H9 (cell line): ENCODE results near the gene SERTAD2. TPM values are rescaled to one million over a fixed set of nuclear protein-coding genes. Genes with fewer than 3 reads are reported as not detected.

Source experiments
- DNase-seq: peaks from one replicate; pipeline ENCODE4 v3.0.0-alpha.2; 2017
- H2AFZ ChIP-seq: one replicate; pipeline ENCODE4 v1.6.1; 2013; ENCODE audit warnings: mild to moderate bottlenecking, low read length, control low read depth, moderate library complexity
- H2AK5ac ChIP-seq: 2 replicates; pipeline ENCODE4 v1.6.1; 2013; ENCODE audit warnings: low read length, control low read depth, mixed read lengths; ENCODE audit not compliant: insufficient read length
- H2BK120ac ChIP-seq: one replicate; pipeline ENCODE4 v1.6.1; 2013; ENCODE audit warnings: low read depth, mild to moderate bottlenecking, low read length, control low read depth, inconsistent platforms; ENCODE audit not compliant: poor library complexity, severe bottlenecking
- H2BK12ac ChIP-seq: 2 replicates; pipeline ENCODE4 v1.6.1; 2013; ENCODE audit warnings: low read length, control low read depth, mixed read lengths, low read depth; ENCODE audit not compliant: insufficient read length
- H2BK15ac ChIP-seq: 2 replicates; pipeline ENCODE4 v1.6.1; 2013; ENCODE audit warnings: low read depth, low read length, control low read depth
- H2BK20ac ChIP-seq: one replicate; pipeline ENCODE4 v1.6.1; 2013; ENCODE audit warnings: low read depth, mild to moderate bottlenecking, low read length, control low read depth, inconsistent platforms; ENCODE audit not compliant: poor library complexity, severe bottlenecking
- H2BK5ac ChIP-seq: 2 replicates; pipeline ENCODE4 v1.6.1; 2013; ENCODE audit warnings: low read length, control low read depth, mixed read lengths; ENCODE audit not compliant: insufficient read length
- H3K14ac ChIP-seq: 2 replicates; pipeline ENCODE4 v1.6.1; 2013; ENCODE audit warnings: low read length, control low read depth; ENCODE audit not compliant: insufficient read depth
- H3K18ac ChIP-seq: 2 replicates; pipeline ENCODE4 v1.6.1; 2013; ENCODE audit warnings: low read depth, mild to moderate bottlenecking, mixed read lengths, low read length, control low read depth; ENCODE audit not compliant: insufficient read length
- H3K23ac ChIP-seq: 2 replicates; pipeline ENCODE4 v1.6.1; 2013; ENCODE audit warnings: low read length, control low read depth, mixed read lengths, low read depth; ENCODE audit not compliant: insufficient read length
- H3K23me2 ChIP-seq: 2 replicates; pipeline ENCODE4 v1.6.1; 2013; ENCODE audit warnings: low read depth, mild to moderate bottlenecking, mixed read lengths, low read length, control low read depth; ENCODE audit not compliant: insufficient read length, poor library complexity, severe bottlenecking
- H3K27ac ChIP-seq: 2 replicates; pipeline ENCODE4 v1.5.1; 2013; ENCODE audit warnings: low read length, control low read depth, mixed read lengths, low read depth; ENCODE audit not compliant: insufficient read length
- H3K27me3 ChIP-seq: 2 replicates; pipeline ENCODE4 v1.6.1; 2013; ENCODE audit warnings: low read length, control low read depth, inconsistent platforms; ENCODE audit not compliant: insufficient read depth
- H3K4ac ChIP-seq: 2 replicates; pipeline ENCODE4 v1.6.1; 2013; ENCODE audit warnings: low read depth, mild to moderate bottlenecking, control low read depth, inconsistent platforms, low read length, moderate library complexity
- H3K4me1 ChIP-seq: 2 replicates; pipeline ENCODE4 v1.6.1; 2013; ENCODE audit warnings: low read length, control low read depth, inconsistent platforms; ENCODE audit not compliant: insufficient read depth
- H3K4me2 ChIP-seq: 2 replicates; pipeline ENCODE4 v1.6.1; 2013; ENCODE audit warnings: low read length, control low read depth, mixed read lengths; ENCODE audit not compliant: insufficient read length, insufficient read depth
- H3K56ac ChIP-seq: 2 replicates; pipeline ENCODE4 v1.6.1; 2013; ENCODE audit warnings: low read depth, mild to moderate bottlenecking, mixed read lengths, low read length, control low read depth; ENCODE audit not compliant: insufficient read length
- H3K79me1 ChIP-seq: 2 replicates; pipeline ENCODE4 v1.6.1; 2013; ENCODE audit warnings: low read depth, mild to moderate bottlenecking, moderate library complexity, low read length, control low read depth, inconsistent platforms; ENCODE audit not compliant: insufficient read depth, poor library complexity, severe bottlenecking
- H3K79me2 ChIP-seq: 2 replicates; pipeline ENCODE4 v1.6.1; 2013; ENCODE audit warnings: low read length, control low read depth, inconsistent platforms; ENCODE audit not compliant: insufficient read depth
- H3K9ac ChIP-seq: 2 replicates; pipeline ENCODE4 v1.6.1; 2013; ENCODE audit warnings: low read length, control low read depth, mixed read lengths; ENCODE audit not compliant: insufficient read length; ENCODE audit errors: extremely low read depth
- H3K9me3 ChIP-seq: one replicate; pipeline ENCODE4 v1.6.1; 2013; ENCODE audit warnings: low read depth, low read length, inconsistent platforms; ENCODE audit not compliant: control insufficient read depth
- H3T11ph ChIP-seq: one replicate; pipeline ENCODE4 v1.6.1; 2013; ENCODE audit warnings: mild to moderate bottlenecking, low read length, control low read depth, inconsistent platforms
- H4K20me1 ChIP-seq: one replicate; pipeline ENCODE4 v1.6.1; 2013; ENCODE audit not compliant: control insufficient read depth, insufficient read length, insufficient read depth
- H4K5ac ChIP-seq: 2 replicates; pipeline ENCODE4 v1.6.1; 2013; ENCODE audit warnings: low read depth, mild to moderate bottlenecking, mixed read lengths, low read length, control low read depth; ENCODE audit not compliant: insufficient read length
- H4K8ac ChIP-seq: replicated peaks from 2 replicates; pipeline ENCODE4 v1.6.1; 2013; ENCODE audit warnings: low read length, control low read depth, mixed read lengths, low read depth; ENCODE audit not compliant: insufficient read length
- H4K91ac ChIP-seq: 2 replicates; pipeline ENCODE4 v1.6.1; 2013; ENCODE audit warnings: low read depth, mild to moderate bottlenecking, moderate library complexity, mixed read lengths, low read length, control low read depth; ENCODE audit not compliant: insufficient read length
- H3K27ac Mint-ChIP-seq, 3 experiments: 2 replicates in 2 of 3; 3 replicates in 1 of 3; pipeline ENCODE4 v1.8.0; 2020 to 2021; ENCODE audit warnings: mixed read lengths in 3 of 3, mild to moderate bottlenecking in 1 of 3, moderate library complexity in 1 of 3
- H3K27me3 Mint-ChIP-seq: 2 replicates; pipeline ENCODE4 v1.8.0; 2021; ENCODE audit warnings: low read depth, mild to moderate bottlenecking, moderate library complexity, mixed read lengths
- H3K36me3 Mint-ChIP-seq, 3 experiments: 2 replicates in 2 of 3; 3 replicates in 1 of 3; pipeline ENCODE4 v1.8.0; 2020 to 2021; ENCODE audit warnings: low read depth in 3 of 3, mixed read lengths in 3 of 3; ENCODE audit not compliant: insufficient read depth in 1 of 3
- H3K4me1 Mint-ChIP-seq, 2 experiments: 2 replicates each; pipeline ENCODE4 v1.8.0; 2020; ENCODE audit warnings: mixed read lengths in 2 of 2
- H3K4me3 Mint-ChIP-seq, 2 experiments: 2 replicates in 1 of 2; 3 replicates in 1 of 2; pipeline ENCODE4 v1.8.0; 2020 to 2021; ENCODE audit warnings: mild to moderate bottlenecking in 2 of 2, mixed read lengths in 2 of 2, moderate library complexity in 1 of 2
- H3K9me3 Mint-ChIP-seq, 2 experiments: 2 replicates in 1 of 2; 3 replicates in 1 of 2; pipeline ENCODE4 v1.8.0; 2020; ENCODE audit warnings: mild to moderate bottlenecking in 2 of 2, mixed read lengths in 2 of 2, moderate library complexity in 1 of 2
- CTCF ChIP-seq: fragments of 200-600 bp; sonication (generic); conservative IDR thresholded peaks from 3 replicates; pipeline ENCODE4 v1.8.0; 2021; ENCODE audit warnings: antibody characterized with exemption, mild to moderate bottlenecking
- WGBS: extraction: QIAGEN DNeasy Blood & Tissue Kit; methylation state at CpG from one replicate; pipeline ENCODE4 v1.1.7; 2013; ENCODE audit warnings: missing lambda C conversion rate, low lambda C conversion rate, mixed read lengths; ENCODE audit not compliant: insufficient read length; ENCODE audit errors: extremely low coverage; 5-methylcytosine and 5-hydroxymethylcytosine counted together
- total RNA-seq: library from RNA; stranded (reverse); gene quantifications from 2 replicates; pipeline ENCODE4 v1.2.1, GENCODE V29; 2021

The SERTAD2 gene
- total RNA-seq, 1 experiment from 2014 or later = 3.5 TPM

- Histone ChIP-seq H3K9me3 (no peaks in the 10 kb centered on the region), H3K56ac (no peak overlapping the region), H4K5ac (no peak overlapping the region), H3K23ac (no peak overlapping the region), H2AFZ (no peak overlapping the region), H4K20me1 (no peaks in the 10 kb centered on the region), H3K79me1 (no peaks in the 10 kb centered on the region), H2BK15ac (no peak overlapping the region), H2BK5ac (no peak overlapping the region), H3K23me2 (no peaks in the 10 kb centered on the region), H3K4me2 (no peak overlapping the region), H3K27ac (no peak overlapping the region), H3T11ph (no peak overlapping the region), H2BK120ac (no peak overlapping the region), H4K8ac (no peak overlapping the region), H3K4ac (no peak overlapping the region), H2BK12ac (no peak overlapping the region), H3K9ac (no peak overlapping the region), H3K18ac (no peak overlapping the region), H3K79me2 (no peaks in the 10 kb centered on the region), H4K91ac (no peak overlapping the region), H3K27me3 (no peaks in the 10 kb centered on the region; the same call in 1 of the 2 replicates), H3K14ac (no peak overlapping the region), H2AK5ac (no peak overlapping the region), H2BK20ac (no peak overlapping the region), H3K4me1 (no peaks in the 10 kb centered on the region; the same call in 1 of the 2 replicates)
- Mint-ChIP-seq H3K36me3 (no peaks in the 10 kb centered on the region), H3K9me3 (no peaks in the 10 kb centered on the region), H3K4me3 (no peak overlapping the region), H3K27me3 (peaks cover 9% of the 10 kb centered on the region), H3K4me1 (peaks cover 17 to 21% of the 10 kb centered on the region in 2 experiments), H3K27ac (no peak overlapping the region)
- no peak for TF ChIP-seq CTCF
- WGBS = no CpG with 5 or more reads among the region's 3 CpGs
- no peak for DNase-seq
Measured at GRCh38 chr2:64668542-64668941, 14.8 kb upstream of the SERTAD2 start.
